IMR-90 (cell line): Measurements from ENCODE around the gene NMNAT3. TPM values are rescaled to one million over a fixed set of nuclear protein-coding genes. Genes with fewer than 3 reads are reported as not detected.

ENCODE experiments used
- ATAC-seq: fragments of 200-7000 bp; cut with Tn5 transposase; 2 replicates; pipeline ENCODE4 v1.9.1; 2020; ENCODE audit warnings: low read depth, mild to moderate bottlenecking, moderate library complexity
- BruUV-seq: library from RNA; stranded (reverse); fragments of 400-500 nt; replicated peaks from 2 replicates; lab custom pipeline; 2021; lab: Mats Ljungman, UMichigan
- CTCF ChIA-PET: fragments of 300-600 bp; formaldehyde crosslinking; extraction: SDS; loops from one replicate; lab custom pipeline; 2021; ENCODE audit warnings: antibody characterized with exemption; lab: Yijun Ruan, JAX
- POLR2A ChIA-PET: fragments of 300-600 bp; sonication (Branson Sonifier 250); formaldehyde crosslinking; loops from one replicate; lab custom pipeline; 2022; ENCODE audit warnings: antibody characterized with exemption; ENCODE audit not compliant: unreplicated experiment; lab: Charles Lee
- DNase-seq: peaks from one replicate; pipeline ENCODE4 v3.0.0; 2013
- H2AFZ ChIP-seq: replicated peaks from 2 replicates; pipeline ENCODE3; 2013; ENCODE audit warnings: low read length, mild to moderate bottlenecking; ENCODE audit not compliant: poor library complexity
- H2AK5ac ChIP-seq: 2 replicates; pipeline ENCODE4 v1.6.1; 2013; ENCODE audit warnings: low read depth, low read length, inconsistent platforms
- H2AK9ac ChIP-seq: replicated peaks from 2 replicates; pipeline ENCODE3; 2013; ENCODE audit warnings: mild to moderate bottlenecking, low read depth, low read length, moderate library complexity; ENCODE audit not compliant: poor library complexity
- H2BK120ac ChIP-seq: 2 replicates; pipeline ENCODE4 v1.6.1; 2013; ENCODE audit warnings: low read depth, low read length, inconsistent platforms
- H2BK15ac ChIP-seq: 3 replicates; pipeline ENCODE4 v1.6.1; 2013; ENCODE audit warnings: low read depth, low read length, inconsistent platforms
- H2BK20ac ChIP-seq: 2 replicates; pipeline ENCODE4 v1.6.1; 2013; ENCODE audit warnings: low read depth, mild to moderate bottlenecking, inconsistent platforms, low read length, moderate library complexity
- H2BK5ac ChIP-seq: 2 replicates; pipeline ENCODE4 v1.6.1; 2013; ENCODE audit warnings: mild to moderate bottlenecking, low read depth, low read length, inconsistent platforms; ENCODE audit not compliant: poor library complexity, severe bottlenecking
- H3K14ac ChIP-seq: replicated peaks from 2 replicates; pipeline ENCODE4 v1.6.1; 2013; ENCODE audit warnings: low read depth, low read length, inconsistent platforms
- H3K18ac ChIP-seq: 2 replicates; pipeline ENCODE4 v1.6.1; 2013; ENCODE audit warnings: low read depth, low read length, control low read depth
- H3K23ac ChIP-seq: 2 replicates; pipeline ENCODE4 v1.6.1; 2013; ENCODE audit warnings: low read depth, low read length, inconsistent platforms
- H3K27ac ChIP-seq: 2 replicates; pipeline ENCODE4 v1.5.1; 2013; ENCODE audit warnings: mild to moderate bottlenecking, control low read depth, low read length; ENCODE audit not compliant: insufficient read depth
- H3K27me3 ChIP-seq: 2 replicates; pipeline ENCODE4 v1.6.1; 2013; ENCODE audit warnings: low read length; ENCODE audit not compliant: control insufficient read depth, insufficient read depth
- H3K36me3 ChIP-seq: 2 replicates; pipeline ENCODE4 v1.6.1; 2013; ENCODE audit warnings: low read length, mixed read lengths; ENCODE audit not compliant: control insufficient read depth, insufficient read depth
- H3K4ac ChIP-seq: 2 replicates; pipeline ENCODE4 v1.6.1; 2013; ENCODE audit warnings: low read depth, low read length, inconsistent platforms
- H3K4me1 ChIP-seq: 2 replicates; pipeline ENCODE4 v1.6.1; 2013; ENCODE audit warnings: low read length, mixed read lengths; ENCODE audit not compliant: control insufficient read depth, insufficient read depth
- H3K4me2 ChIP-seq: 2 replicates; pipeline ENCODE4 v1.6.1; 2013; ENCODE audit warnings: low read depth, mild to moderate bottlenecking, control low read depth, low read length, moderate library complexity
- H3K4me3 ChIP-seq: 2 replicates; pipeline ENCODE4 v1.5.1; 2013; ENCODE audit warnings: low read depth, mild to moderate bottlenecking, control low read depth, low read length, moderate library complexity; ENCODE audit not compliant: insufficient read depth
- H3K56ac ChIP-seq: 2 replicates; pipeline ENCODE4 v1.6.1; 2013; ENCODE audit warnings: low read length, inconsistent platforms; ENCODE audit not compliant: insufficient read depth; ENCODE audit errors: extremely low read depth
- H3K79me1 ChIP-seq, 2 experiments: 2 replicates each; pipeline ENCODE4 v1.6.1; 2013; ENCODE audit warnings: low read length in 2 of 2, inconsistent platforms in 1 of 2, low read depth in 1 of 2
- H3K9ac ChIP-seq: 2 replicates; pipeline ENCODE4 v1.6.1; 2013; ENCODE audit warnings: low read depth, low read length, control low read depth
- H3K9me1 ChIP-seq: 2 replicates; pipeline ENCODE4 v1.6.1; 2013; ENCODE audit warnings: low read length, inconsistent platforms; ENCODE audit not compliant: insufficient read depth
- H3K9me3 ChIP-seq: 2 replicates; pipeline ENCODE4 v1.6.1; 2013; ENCODE audit warnings: low read length; ENCODE audit not compliant: control insufficient read depth, insufficient read depth
- H4K20me1 ChIP-seq: 2 replicates; pipeline ENCODE4 v1.6.1; 2013; ENCODE audit warnings: low read length, inconsistent platforms; ENCODE audit not compliant: insufficient read depth
- H4K5ac ChIP-seq: 2 replicates; pipeline ENCODE4 v1.6.1; 2013; ENCODE audit warnings: mild to moderate bottlenecking, low read depth, low read length, control low read depth
- H4K8ac ChIP-seq, 2 experiments: 2 replicates each; pipeline ENCODE4 v1.6.1; 2013; ENCODE audit warnings: low read depth in 2 of 2, low read length in 2 of 2, control low read depth in 1 of 2, inconsistent platforms in 1 of 2
- H4K91ac ChIP-seq: 2 replicates; pipeline ENCODE4 v1.6.1; 2013; ENCODE audit warnings: low read depth, low read length, inconsistent platforms; ENCODE audit not compliant: insufficient read depth
- BHLHE40 ChIP-seq: fragments of 150-350 bp; IDR thresholded peaks from 2 replicates; pipeline ENCODE4 v1.6.1; 2016; ENCODE audit warnings: mild to moderate bottlenecking, low read depth, low read length
- CEBPB ChIP-seq: IDR thresholded peaks from 2 replicates; pipeline ENCODE4 v1.6.1; 2012; ENCODE audit warnings: low read depth, low read length, improper control_type of control experiment
- MAFK ChIP-seq: IDR thresholded peaks from 2 replicates; pipeline ENCODE4 v1.6.1; 2012; ENCODE audit warnings: low read depth, low read length, improper control_type of control experiment
- MAZ ChIP-seq: IDR thresholded peaks from 2 replicates; pipeline ENCODE4 v1.6.1; 2012; ENCODE audit warnings: low read depth, mild to moderate bottlenecking, low read length, improper control_type of control experiment, moderate library complexity, borderline replicate concordance
- RCOR1 ChIP-seq: IDR thresholded peaks from 2 replicates; pipeline ENCODE4 v1.6.1; 2012; ENCODE audit warnings: mild to moderate bottlenecking, low read length, improper control_type of control experiment; ENCODE audit not compliant: insufficient replicate concordance
- SMC3 ChIP-seq: fragments of 150-350 bp; IDR thresholded peaks from 2 replicates; pipeline ENCODE4 v1.6.1; 2016; ENCODE audit warnings: low read depth, mild to moderate bottlenecking, antibody characterized with exemption, low read length, moderate library complexity
- WGBS, 2 experiments: methylation state at CpG; one replicate each; pipeline versions ENCODE4 v1.1.5 to v1.1.7; 2013; ENCODE audit warnings: missing lambda C conversion rate in 2 of 2; ENCODE audit not compliant: insufficient read length in 1 of 2; ENCODE audit errors: extremely low coverage in 2 of 2; 5-methylcytosine and 5-hydroxymethylcytosine counted together
- dilution Hi-C: fragments of 300-500 bp; cut with HindIII; formaldehyde crosslinking; loops from one replicate; pipeline ENCODE4 v1.14.3; 2018; ENCODE audit warnings: low sequenced_read_pairs; ENCODE audit not compliant: unreplicated experiment
- in situ Hi-C: fragments of 300-500 bp; cut with MboI; formaldehyde crosslinking; loops from 3 replicates; pipeline ENCODE4 v1.14.3; 2019; ENCODE audit warnings: low sequenced_read_pairs, inconsistent platforms, mixed read lengths
- intact Hi-C: fragments of 100-400 bp; cut with micrococcal nuclease; formaldehyde crosslinking; loops from 2 replicates; pipeline ENCODE4 v1.10.0; 2022
- polyA plus RNA-seq, 3 experiments: library from polyadenylated mRNA; depleted of rRNA; stranded (reverse); fragments of >200 nt; gene quantifications; 2 replicates each; pipeline ENCODE4 v1.2.3, GENCODE V29; 2012; ENCODE audit warnings: low replicate concordance in 1 of 3
- total RNA-seq: library from RNA; depleted of rRNA; stranded (reverse); fragments of >200 nt; gene quantifications from 2 replicates; pipeline ENCODE4 v1.2.3, GENCODE V29; 2012
- TF ChIP-seq, protein P1 (sequence below): conservative IDR thresholded peaks from 2 replicates; pipeline ENCODE4 v1.5.1; 2012; ENCODE audit warnings: mild to moderate bottlenecking, low read depth, low read length, improper control_type of control experiment
- TF ChIP-seq, protein P2 (sequence below): fragments of 150-350 bp; IDR thresholded peaks from 2 replicates; pipeline ENCODE4 v1.6.1; 2017; ENCODE audit warnings: mild to moderate bottlenecking, antibody characterized with exemption, low read length, low read depth
- TF ChIP-seq, protein P3 (sequence below): fragments of 150-350 bp; IDR thresholded peaks from 2 replicates; pipeline ENCODE4 v1.6.1; 2016; ENCODE audit warnings: low read depth, mild to moderate bottlenecking, low read length, moderate library complexity, borderline replicate concordance

Gene NMNAT3
- total and polyA plus RNA-seq, 2 of the 4 experiments (the other 2 are of a cell fraction), result 0.12 to 0.36 TPM

DNA sequence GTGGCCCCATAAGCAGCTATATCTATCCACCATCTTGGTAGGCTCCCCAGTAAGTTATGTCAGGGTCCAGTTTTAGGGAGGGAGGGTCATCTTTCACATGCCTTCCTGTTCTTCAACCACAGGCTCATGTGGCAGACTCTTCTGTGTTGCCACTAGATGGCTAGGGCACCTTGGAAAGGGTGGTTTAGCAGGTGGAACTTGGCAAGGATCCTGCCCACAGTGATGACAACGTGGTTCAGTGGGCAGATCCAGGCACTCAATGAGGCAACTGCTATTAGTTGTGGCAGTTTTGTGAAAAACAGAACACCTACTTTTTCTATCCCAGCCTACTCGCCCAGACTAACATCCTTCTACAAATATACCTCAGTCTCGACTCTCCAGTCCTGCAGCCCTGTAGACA is 131.0 kb downstream of the NMNAT3 start:
- CTCF ChIA-PET, result no interaction called here
- Histone ChIP-seq H3K14ac (no peak overlapping the region), H3K79me1 (no peaks in the 10 kb centered on the region), H3K56ac (no peak overlapping the region), H3K4ac (no peak overlapping the region), H2AK9ac (no peak overlapping the region), H4K91ac (no peak overlapping the region), H3K18ac (no peak overlapping the region), H4K8ac (no peak overlapping the region), H3K27ac (no peak overlapping the region), H3K4me3 (no peak overlapping the region), H2BK5ac (no peak overlapping the region), H3K9ac (no peak overlapping the region), H2BK15ac (no peak overlapping the region), H2BK20ac (no peak overlapping the region), H3K4me1 (no peaks in the 10 kb centered on the region), H3K23ac (no peak overlapping the region), H3K27me3 (peaks cover 2% of the 10 kb centered on the region), H2AFZ (no peak overlapping the region), H2AK5ac (no peak overlapping the region), H3K9me1 (no peaks in the 10 kb centered on the region), H4K20me1 (no peaks in the 10 kb centered on the region), H4K5ac (no peak overlapping the region), H3K9me3 (no peaks in the 10 kb centered on the region), H3K36me3 (no peaks in the 10 kb centered on the region), H2BK120ac (no peak overlapping the region), H3K4me2 (no peak overlapping the region)
- POLR2A ChIA-PET, result no interaction called here
- dilution Hi-C loops (no loop called here), in situ Hi-C loops (no loop called here), intact Hi-C loops (no loop called here)
- DNase-seq, result no peak
- BruUV-seq, result no TSS peak
- ATAC-seq, result no peak
- no peak for TF ChIP-seq MAFK
- no peak for TF ChIP-seq MAZ
- TF ChIP-seq SMC3, result no peak
- TF ChIP-seq, protein P1, sequence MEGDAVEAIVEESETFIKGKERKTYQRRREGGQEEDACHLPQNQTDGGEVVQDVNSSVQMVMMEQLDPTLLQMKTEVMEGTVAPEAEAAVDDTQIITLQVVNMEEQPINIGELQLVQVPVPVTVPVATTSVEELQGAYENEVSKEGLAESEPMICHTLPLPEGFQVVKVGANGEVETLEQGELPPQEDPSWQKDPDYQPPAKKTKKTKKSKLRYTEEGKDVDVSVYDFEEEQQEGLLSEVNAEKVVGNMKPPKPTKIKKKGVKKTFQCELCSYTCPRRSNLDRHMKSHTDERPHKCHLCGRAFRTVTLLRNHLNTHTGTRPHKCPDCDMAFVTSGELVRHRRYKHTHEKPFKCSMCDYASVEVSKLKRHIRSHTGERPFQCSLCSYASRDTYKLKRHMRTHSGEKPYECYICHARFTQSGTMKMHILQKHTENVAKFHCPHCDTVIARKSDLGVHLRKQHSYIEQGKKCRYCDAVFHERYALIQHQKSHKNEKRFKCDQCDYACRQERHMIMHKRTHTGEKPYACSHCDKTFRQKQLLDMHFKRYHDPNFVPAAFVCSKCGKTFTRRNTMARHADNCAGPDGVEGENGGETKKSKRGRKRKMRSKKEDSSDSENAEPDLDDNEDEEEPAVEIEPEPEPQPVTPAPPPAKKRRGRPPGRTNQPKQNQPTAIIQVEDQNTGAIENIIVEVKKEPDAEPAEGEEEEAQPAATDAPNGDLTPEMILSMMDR, result no peak
- no peak for TF ChIP-seq RCOR1
- TF ChIP-seq BHLHE40, result no peak
- TF ChIP-seq, protein P2, sequence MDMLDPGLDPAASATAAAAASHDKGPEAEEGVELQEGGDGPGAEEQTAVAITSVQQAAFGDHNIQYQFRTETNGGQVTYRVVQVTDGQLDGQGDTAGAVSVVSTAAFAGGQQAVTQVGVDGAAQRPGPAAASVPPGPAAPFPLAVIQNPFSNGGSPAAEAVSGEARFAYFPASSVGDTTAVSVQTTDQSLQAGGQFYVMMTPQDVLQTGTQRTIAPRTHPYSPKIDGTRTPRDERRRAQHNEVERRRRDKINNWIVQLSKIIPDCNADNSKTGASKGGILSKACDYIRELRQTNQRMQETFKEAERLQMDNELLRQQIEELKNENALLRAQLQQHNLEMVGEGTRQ, result no peak
- TF ChIP-seq CEBPB, result no peak
- TF ChIP-seq, protein P3, sequence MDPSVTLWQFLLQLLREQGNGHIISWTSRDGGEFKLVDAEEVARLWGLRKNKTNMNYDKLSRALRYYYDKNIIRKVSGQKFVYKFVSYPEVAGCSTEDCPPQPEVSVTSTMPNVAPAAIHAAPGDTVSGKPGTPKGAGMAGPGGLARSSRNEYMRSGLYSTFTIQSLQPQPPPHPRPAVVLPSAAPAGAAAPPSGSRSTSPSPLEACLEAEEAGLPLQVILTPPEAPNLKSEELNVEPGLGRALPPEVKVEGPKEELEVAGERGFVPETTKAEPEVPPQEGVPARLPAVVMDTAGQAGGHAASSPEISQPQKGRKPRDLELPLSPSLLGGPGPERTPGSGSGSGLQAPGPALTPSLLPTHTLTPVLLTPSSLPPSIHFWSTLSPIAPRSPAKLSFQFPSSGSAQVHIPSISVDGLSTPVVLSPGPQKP, result no peak
- WGBS, 2 experiments, result no CpG with 5 or more reads among the region's 3 CpGs
